GM12892 (cell line): ENCODE results near the gene TTLL6.

ENCODE experiments used
- POLR2A ChIP-seq: IDR thresholded peaks from 2 replicates; pipeline ENCODE4 v1.6.1; 2011; ENCODE audit warnings: low read depth, low read length, control low read depth
- POLR2AphosphoS5 ChIP-seq: IDR thresholded peaks from 2 replicates; pipeline ENCODE4 v1.6.1; 2011; ENCODE audit warnings: low read depth, low read length, control low read depth
- TAF1 ChIP-seq: IDR thresholded peaks from 2 replicates; pipeline ENCODE4 v1.6.1; 2011; ENCODE audit warnings: low read depth, mild to moderate bottlenecking, control low read depth, low read length, borderline replicate concordance

DNA sequence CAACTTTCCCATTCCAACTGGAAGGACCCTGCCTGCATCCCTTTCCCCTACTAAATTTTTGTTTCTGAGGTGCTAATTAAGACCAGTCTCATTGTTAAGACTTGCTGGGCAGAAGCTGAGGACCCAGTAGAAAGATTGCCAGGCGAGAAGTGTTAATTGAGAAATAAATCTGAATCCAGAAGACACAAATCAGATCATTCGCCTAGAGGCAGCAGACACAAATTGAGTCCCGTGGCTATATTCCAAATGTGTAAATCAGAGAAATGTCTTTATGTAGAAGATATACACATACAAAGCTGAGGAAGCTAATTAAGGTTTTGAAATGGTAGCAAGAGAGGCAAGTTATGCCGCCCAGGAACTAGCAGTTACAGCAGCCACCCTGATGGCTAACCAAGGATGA is 43.4 kb upstream of the TTLL6 start:
- TF ChIP-seq TAF1 (no peak), POLR2AphosphoS5 (no peak), POLR2A (no peak)
